SIG-M5 (cell line): ENCODE measurements around the gene FAM174B.
"Not testable (repeated sequence)": the region's sequence is repeated elsewhere in the genome, so short reads cannot be mapped to it uniquely, and the experiment has no call there.

Experiments used
- DNase-seq: peaks from one replicate; lab custom pipeline; 2025; lab: John Stamatoyannopoulos, UW

Gene FAM174B

GRCh38 chr15:92617549-92618520 is 37.7 kb downstream of the FAM174B start:
- no peak for DNase-seq

DNA sequence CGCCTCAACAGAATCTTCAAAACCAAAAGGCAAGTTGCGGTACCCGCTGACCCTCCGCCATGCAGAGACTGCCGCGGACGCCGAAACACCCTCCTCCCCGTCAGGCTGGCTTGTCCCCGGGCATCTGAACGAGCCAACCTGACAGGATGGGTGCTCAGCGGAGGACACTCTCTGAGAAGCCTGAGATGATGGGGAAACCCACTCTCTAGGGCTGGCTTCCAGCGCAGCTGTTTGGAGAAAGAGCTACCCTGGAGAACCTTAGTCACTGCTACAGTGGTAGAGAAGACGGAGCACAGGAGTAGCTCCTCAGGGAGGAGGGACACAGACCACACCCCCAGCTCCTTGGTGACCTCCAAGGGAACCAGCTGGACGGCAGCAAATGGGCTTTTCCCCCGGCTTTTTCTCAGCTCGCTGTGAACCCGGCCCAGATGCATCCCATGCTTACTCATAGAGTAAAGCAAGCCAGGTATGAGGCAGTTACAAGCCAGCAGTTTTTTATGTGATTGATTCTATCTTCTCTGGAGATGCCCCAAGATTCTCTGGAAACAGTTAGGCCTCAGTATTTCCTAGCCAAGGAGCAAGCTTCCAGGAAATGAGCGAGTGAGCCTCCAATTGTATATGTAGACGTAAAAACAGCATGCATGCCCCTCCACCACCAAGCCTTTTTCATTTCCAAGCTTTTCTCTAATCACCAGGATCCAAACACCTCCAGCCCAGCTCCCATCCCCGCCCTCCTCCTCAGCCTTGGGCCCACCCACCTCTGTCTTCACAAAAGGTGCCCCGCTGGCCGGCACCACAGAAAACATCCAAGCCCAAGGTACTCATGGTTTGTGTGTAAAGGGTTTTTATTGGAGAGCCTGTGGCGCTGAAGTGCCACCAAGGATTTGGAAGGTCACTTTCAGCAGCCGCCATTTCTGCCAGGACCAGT is 38.7 kb downstream of the FAM174B start:
- no peak for DNase-seq

- DNase-seq = no peak
Measured at GRCh38 chr15:92614791-92615785, 40.5 kb downstream of the FAM174B start.

- no peak for DNase-seq
Measured at GRCh38 chr15:92614301-92614700, 41.3 kb downstream of the FAM174B start.

GRCh38 chr15:92613841-92614240 is 41.7 kb downstream of the FAM174B start:
- DNase-seq = no peak

- no peak for DNase-seq
Measured at GRCh38 chr15:92612891-92613290, 42.7 kb downstream of the FAM174B start.

- DNase-seq = no peak
Measured at GRCh38 chr15:92611995-92612745, 43.4 kb downstream of the FAM174B start.

- no peak for DNase-seq
Measured at GRCh38 chr15:92611150-92611549, 44.4 kb downstream of the FAM174B start.

DNA sequence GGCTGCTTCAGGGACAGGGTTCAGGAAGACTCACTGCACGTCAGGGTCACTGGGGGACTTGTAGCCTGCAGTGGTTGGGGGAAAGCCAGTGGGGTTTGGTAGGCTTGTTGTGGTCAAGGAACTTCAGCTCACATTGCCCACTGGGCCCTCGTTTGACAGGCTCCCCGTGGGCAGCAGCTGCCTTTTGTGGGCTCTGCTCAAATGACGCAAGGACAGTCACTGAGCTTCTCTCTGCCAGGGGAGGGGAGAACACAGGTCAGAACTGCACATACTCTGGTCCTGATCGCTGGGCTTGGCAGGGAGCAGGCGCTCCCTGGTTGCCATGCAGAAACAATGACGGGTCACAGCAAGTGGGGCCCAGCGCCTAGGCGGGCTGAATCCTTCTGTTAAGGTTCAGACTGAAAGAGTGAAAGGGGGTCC is 45.5 kb downstream of the FAM174B start:
- DNase-seq = no peak

GRCh38 chr15:92608866-92609700 is 46.5 kb downstream of the FAM174B start:
- DNase-seq = no peak

DNA sequence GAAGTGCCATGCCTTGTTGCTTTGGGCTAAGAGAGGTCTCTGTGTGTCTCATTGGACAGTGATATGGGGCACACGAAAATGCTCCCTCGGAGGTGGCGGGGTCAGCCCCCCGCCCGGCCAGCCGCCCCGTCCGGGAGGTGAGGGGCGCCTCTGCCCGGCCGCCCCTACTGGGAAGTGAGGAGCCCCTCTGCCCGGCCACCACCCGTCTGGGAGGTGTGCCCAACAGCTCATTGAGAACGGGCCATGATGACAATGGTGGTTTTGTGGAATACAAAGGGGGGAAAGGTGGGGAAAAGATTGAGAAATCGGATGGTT is 48.8 kb downstream of the FAM174B start:
- DNase-seq = not testable (repeated sequence)

- DNase-seq = no peak
Measured at GRCh38 chr15:92606126-92606835, 49.3 kb downstream of the FAM174B start.

GRCh38 chr15:92605225-92605944 is 50.2 kb downstream of the FAM174B start:
- no peak for DNase-seq

- no peak for DNase-seq
Measured at GRCh38 chr15:92603743-92604470, 51.7 kb downstream of the FAM174B start.

- no peak for DNase-seq
Measured at GRCh38 chr15:92603278-92603677, 52.3 kb downstream of the FAM174B start.

GRCh38 chr15:92602267-92602593 is 53.3 kb downstream of the FAM174B start:
- no peak for DNase-seq

DNA sequence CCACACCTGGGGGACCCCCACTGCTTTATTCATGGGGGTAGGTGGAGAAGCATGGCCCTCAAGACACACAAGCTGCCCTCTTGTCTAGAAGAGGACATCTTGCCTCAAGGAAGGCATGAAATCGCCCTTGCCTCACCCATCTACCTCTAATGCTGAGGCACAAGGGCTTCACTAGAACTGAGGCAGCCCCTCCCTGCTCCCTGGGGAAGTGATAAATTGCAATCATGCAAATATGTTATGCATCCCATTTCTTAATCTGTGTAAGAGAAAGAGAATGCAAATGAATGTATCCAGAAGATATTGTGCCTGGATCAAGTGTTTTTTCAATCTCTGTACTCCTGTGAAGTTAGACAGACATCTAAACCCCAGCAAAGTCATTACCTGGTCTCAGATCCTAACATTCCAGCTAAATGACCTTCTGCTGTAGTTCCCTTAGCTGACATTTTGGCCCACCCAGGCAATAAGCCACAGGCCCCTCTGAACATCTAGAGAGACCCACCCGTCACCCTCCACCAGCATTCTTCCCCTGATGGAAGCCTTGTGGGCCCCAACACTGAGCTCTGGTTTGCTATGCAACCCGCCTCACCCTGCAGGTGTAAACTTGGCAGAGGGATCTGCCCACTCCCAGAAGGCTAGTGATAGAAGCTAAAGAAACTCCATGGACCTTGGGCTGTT is 53.8 kb downstream of the FAM174B start:
- no peak for DNase-seq
